ENCODE data around the gene YY1. TPM values are rescaled to one million over a fixed set of nuclear protein-coding genes. Genes with fewer than 3 reads are reported as not detected.
A peak's percentile ranks its signal among the peaks of the same experiment; 100 is the strongest.

The YY1 gene
- total RNA-seq, 3 donors from 2014 or later: 60.8 to 78.7 (median 72.9) TPM

DNA sequence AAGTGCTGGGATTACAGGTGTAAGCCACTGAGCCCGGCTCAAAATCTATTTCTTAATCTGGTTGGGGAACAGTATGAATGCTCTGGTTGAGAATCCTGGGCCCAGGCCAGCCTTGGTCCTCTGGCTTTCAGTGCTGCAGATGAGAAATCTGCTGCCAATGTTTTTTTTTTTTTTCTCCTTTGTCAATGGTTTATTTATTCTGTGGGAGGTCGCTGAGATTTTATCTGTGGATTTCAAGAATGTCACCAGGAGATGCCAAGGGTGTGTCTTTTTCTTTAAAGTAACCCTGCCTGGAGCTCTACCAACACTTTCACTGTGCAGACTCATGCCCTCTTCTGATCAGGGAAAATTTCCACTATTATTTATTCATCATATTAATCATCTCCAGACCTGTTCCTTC lies 63.7 kb downstream of the YY1 start:
- DNase-seq (peak in 1 of 3 donors; percentile 29), ATAC-seq (no peak)
- Histone ChIP-seq H3K4me3 (no peak overlapping the region), H3K36me3 (ENCODE audit: low read depth) (no peaks in the 10 kb centered on the region), H3K9me3 (no peaks in the 10 kb centered on the region), H3K4me1 (ENCODE audit: low read depth) (peaks cover 20% of the 10 kb centered on the region)
- intact Hi-C loops (cut with DNase I, micrococcal nuclease): loop anchor here in 1 of 2 donors (10.0 kb wide), 1 partner anchor 72 kb away; the partner anchor contains the start of gene WDR25
- TF ChIP-seq, protein P1, sequence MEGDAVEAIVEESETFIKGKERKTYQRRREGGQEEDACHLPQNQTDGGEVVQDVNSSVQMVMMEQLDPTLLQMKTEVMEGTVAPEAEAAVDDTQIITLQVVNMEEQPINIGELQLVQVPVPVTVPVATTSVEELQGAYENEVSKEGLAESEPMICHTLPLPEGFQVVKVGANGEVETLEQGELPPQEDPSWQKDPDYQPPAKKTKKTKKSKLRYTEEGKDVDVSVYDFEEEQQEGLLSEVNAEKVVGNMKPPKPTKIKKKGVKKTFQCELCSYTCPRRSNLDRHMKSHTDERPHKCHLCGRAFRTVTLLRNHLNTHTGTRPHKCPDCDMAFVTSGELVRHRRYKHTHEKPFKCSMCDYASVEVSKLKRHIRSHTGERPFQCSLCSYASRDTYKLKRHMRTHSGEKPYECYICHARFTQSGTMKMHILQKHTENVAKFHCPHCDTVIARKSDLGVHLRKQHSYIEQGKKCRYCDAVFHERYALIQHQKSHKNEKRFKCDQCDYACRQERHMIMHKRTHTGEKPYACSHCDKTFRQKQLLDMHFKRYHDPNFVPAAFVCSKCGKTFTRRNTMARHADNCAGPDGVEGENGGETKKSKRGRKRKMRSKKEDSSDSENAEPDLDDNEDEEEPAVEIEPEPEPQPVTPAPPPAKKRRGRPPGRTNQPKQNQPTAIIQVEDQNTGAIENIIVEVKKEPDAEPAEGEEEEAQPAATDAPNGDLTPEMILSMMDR (IDR thresholded peaks at IDR 0.05): no peak

DNA sequence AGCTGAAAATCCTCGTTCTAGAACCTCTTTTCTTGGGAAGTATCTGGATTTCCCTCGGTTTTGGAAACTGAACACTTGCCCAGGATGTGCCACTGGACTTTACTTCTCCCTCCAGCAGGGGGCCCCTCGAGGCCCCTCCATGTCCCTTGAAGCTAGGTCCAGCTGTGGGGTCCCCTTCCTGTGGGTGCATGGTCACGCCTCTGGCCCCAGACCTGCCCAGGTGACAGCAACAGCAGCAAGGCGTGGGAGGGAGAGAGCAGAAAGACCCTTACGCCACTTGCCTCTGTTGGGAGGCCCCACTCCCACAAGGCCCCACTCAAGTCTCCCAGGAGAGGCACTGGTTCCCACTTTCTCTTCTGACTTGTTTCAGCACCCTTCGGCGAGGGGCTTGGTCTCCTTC lies 64.2 kb downstream of the YY1 start:
- TF ChIP-seq, protein P1 (IDR thresholded peaks at IDR 0.05): peak; percentile 32
- DNase-seq: no peak
- Histone ChIP-seq H3K4me1 (ENCODE audit: low read depth) (peaks cover 20% of the 10 kb centered on the region), H3K9me3 (no peaks in the 10 kb centered on the region), H3K4me3 (no peak overlapping the region), H3K36me3 (ENCODE audit: low read depth) (no peaks in the 10 kb centered on the region)
- intact Hi-C loops (cut with DNase I, micrococcal nuclease): loop anchor here in 1 of 2 donors (10.0 kb wide), 1 partner anchor 72 kb away; the partner anchor contains the start of gene WDR25
- ATAC-seq: no peak

DNA sequence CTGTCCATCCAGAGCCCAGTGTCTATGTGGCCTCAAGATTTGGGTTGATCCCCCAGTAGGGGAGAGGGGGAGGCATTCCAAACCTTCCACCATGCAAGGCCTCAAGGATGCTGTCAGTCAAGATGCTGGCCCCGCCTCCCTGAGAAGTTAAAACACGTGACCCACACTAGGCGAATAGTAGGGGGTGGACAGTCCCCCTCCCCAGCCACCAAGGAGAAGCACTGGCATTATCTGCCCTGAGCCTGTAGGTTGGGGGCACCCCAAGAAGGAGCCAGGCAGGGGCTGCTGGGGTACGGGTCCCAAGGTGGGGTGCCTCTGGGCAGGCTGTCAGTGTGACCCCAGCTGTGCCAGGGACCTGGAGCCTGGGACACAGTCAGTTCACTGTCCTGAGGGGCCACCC lies 65.0 kb downstream of the YY1 start:
- H3K9me3 ChIP-seq: no peaks in the 10 kb centered on the region
- peaks cover 20% of the 10 kb centered on the region for H3K4me1 ChIP-seq (ENCODE audit: low read depth)
- intact Hi-C loops (cut with DNase I, micrococcal nuclease): loop anchor here in 1 of 2 donors (10.0 kb wide), 1 partner anchor 71 kb away; the partner anchor contains the start of gene WDR25
- no peak for ATAC-seq
- H3K4me3 ChIP-seq: no peak overlapping the region
- TF ChIP-seq, protein P1 (IDR thresholded peaks at IDR 0.05): no peak
- no peak for DNase-seq
- H3K36me3 ChIP-seq (ENCODE audit: low read depth): no peaks in the 10 kb centered on the region

DNA sequence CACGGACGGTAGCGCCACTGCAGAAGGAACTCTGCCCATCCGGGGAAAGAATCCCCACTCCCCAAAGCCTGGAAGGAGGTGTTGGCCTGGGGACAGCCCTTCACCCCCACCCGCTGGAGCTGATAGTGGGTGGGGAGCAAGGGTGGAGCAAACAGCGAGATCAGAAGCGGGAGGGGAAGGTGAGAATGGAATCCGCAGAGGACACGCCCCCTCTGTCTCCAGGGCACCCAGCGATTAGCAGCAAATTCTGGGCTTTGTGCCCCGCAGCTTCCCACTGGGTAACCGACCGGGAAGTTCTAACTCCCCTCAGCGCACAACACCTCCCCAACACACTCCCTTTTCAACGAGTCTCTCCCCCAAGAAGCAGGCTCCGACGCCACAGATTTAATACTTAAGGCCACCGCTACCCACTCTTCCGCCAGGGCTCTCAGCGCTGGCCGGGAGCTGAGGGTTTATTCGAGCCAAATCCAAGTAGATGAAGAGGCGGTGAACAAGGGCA lies 65.9 kb downstream of the YY1 start:
- intact Hi-C loops (cut with DNase I, micrococcal nuclease): loop anchor here in 1 of 2 donors (10.0 kb wide), 1 partner anchor 70 kb away; the partner anchor contains the start of gene WDR25
- ATAC-seq (peak; percentile 19), DNase-seq (peak; percentile 67 to 76 (median 69))
- H3K4me3 ChIP-seq: no peak overlapping the region
- no peaks in the 10 kb centered on the region for H3K36me3 ChIP-seq (ENCODE audit: low read depth)
- H3K4me1 ChIP-seq (ENCODE audit: low read depth): peaks cover 20% of the 10 kb centered on the region
- H3K9me3 ChIP-seq: no peaks in the 10 kb centered on the region
- TF ChIP-seq, protein P1 (IDR thresholded peaks at IDR 0.05): no peak

DNA sequence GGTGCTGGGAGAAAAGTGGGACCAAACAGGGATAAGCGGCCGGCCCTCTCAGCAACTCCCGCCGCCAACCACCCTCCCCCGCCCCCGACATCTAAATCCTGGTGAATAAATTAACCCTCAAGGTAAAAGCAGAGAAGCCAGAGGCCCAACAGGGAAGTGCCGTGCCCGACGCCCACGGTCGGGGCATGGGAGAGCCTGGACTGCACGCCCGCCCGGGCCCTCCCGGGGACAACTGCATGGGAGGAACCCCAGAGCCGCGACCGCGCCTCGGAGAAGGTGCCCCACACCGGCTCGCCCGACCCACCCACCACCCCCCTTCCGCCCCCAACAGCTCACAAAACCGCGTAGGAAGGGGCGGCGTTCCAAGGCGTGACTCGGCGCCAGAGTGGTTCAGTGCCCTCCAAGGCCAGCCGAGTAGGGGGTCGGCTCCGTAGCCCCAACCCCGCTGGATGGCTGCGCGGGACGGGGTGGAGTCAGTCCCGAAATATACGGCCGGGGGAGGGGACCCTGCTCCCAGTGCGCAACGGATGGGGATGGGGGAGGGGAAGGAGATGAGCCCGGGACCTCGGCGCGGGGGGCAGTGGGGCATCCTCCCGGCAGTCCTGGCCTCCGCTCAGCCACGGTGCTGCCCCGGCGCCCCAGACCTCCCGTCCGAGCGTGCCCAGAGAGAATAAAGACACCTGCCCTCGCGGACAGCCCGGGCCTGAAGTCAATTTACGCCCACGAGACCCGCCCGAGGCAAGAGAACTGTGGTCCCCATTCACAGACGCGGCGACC lies 66.6 kb downstream of the YY1 start:
- TF ChIP-seq, protein P1 (IDR thresholded peaks at IDR 0.05): no peak
- H3K4me1 ChIP-seq (ENCODE audit: low read depth): peaks cover 20% of the 10 kb centered on the region
- no peaks in the 10 kb centered on the region for H3K9me3 ChIP-seq
- no peaks in the 10 kb centered on the region for H3K36me3 ChIP-seq (ENCODE audit: low read depth)
- peak overlapping the region; percentile 56 for H3K4me3 ChIP-seq
- ATAC-seq: peak; percentile 28
- intact Hi-C loops (cut with DNase I, micrococcal nuclease): loop anchor here in 1 of 2 donors (10.0 kb wide), 1 partner anchor 69 kb away; the partner anchor contains the start of gene WDR25
- peak; percentile 44 to 76 (median 72) for DNase-seq

All from mucosa of descending colon (tissue), 3 donors.